Ovary (tissue), 9 donors: ENCODE results near the gene CABS1. TPM values are rescaled to one million over a fixed set of nuclear protein-coding genes. Genes with fewer than 3 reads are reported as not detected.

Experiments used
- DNase-seq, 5 donors: peaks; one replicate each; pipeline ENCODE4 v3.0.0-alpha.2; 2019 to 2020
- H3K27ac ChIP-seq, 2 donors: fragments of 200-600 bp; one replicate each; pipeline versions ENCODE4 v1.5.1 to v1.8.0; 2019 to 2022
- H3K27me3 ChIP-seq: fragments of 200-600 bp; one replicate; pipeline ENCODE4 v1.8.0; 2022
- H3K36me3 ChIP-seq: fragments of 200-600 bp; sonication (generic); one replicate; pipeline ENCODE4 v1.5.1; 2019
- H3K4me1 ChIP-seq: one replicate; pipeline ENCODE4 v1.8.1; 2013; ENCODE audit warnings: mild to moderate bottlenecking, moderate library complexity; ENCODE audit not compliant: insufficient read depth
- H3K4me3 ChIP-seq: fragments of 200-600 bp; sonication (generic); one replicate; pipeline ENCODE4 v1.5.1; 2017
- H3K9me3 ChIP-seq, 2 donors: fragments of 200-600 bp in 1 of 2; sonication (generic) in 1 of 2; one replicate each; pipeline versions ENCODE4 v1.5.1 to v1.8.1; 2013 to 2019; ENCODE audit warnings: mild to moderate bottlenecking in 1 of 2, moderate library complexity in 1 of 2
- EP300 ChIP-seq: sonication (generic); formaldehyde crosslinking; IDR thresholded peaks from one replicate; pipeline ENCODE4 v1.6.1; 2017; ENCODE audit warnings: antibody characterized with exemption
- POLR2A ChIP-seq: fragments of 450-650 bp; IDR thresholded peaks from one replicate; pipeline ENCODE4 v1.6.1; 2017; ENCODE audit warnings: antibody characterized with exemption, mild to moderate bottlenecking, moderate library complexity
- WGBS, 3 donors: extraction: QIAGEN DNeasy Blood & Tissue Kit in 1 of 3; methylation state at CpG; one replicate each; pipeline versions ENCODE4 v1.1.5 to v1.1.7; 2013 to 2017; 5-methylcytosine and 5-hydroxymethylcytosine counted together
- intact Hi-C, 4 donors: fragments of 100-400 bp; cut with DNase I; formaldehyde crosslinking; loops; one replicate each; pipeline versions ENCODE4 v1.11.0 to v1.15.1; 2022 to 2023
- polyA plus RNA-seq, 2 donors: library from polyadenylated mRNA; stranded (reverse); fragments of 200-250 nt in 1 of 2; fragments of 350-450 nt in 1 of 2; fragmentation: Illumina TruSeq in 1 of 2; extraction: RNeasy Lipid Tissue Mini Kit (QIAGEN cat#74804) in 1 of 2; gene quantifications; one replicate each; pipeline ENCODE4 v1.2.3, GENCODE V29; 2013 to 2014
- total RNA-seq, 7 donors: library from RNA; depleted of rRNA in 2 of 7; stranded (reverse); fragments of >200 nt in 2 of 7; fragmentation: NEBNext Ultra II Directional in 3 of 7; extraction: Animal tissue kit (Norgen Biotek cat#: 25700) in 3 of 7; gene quantifications; one replicate each; pipeline versions ENCODE4 v1.1.0 to v1.2.4, GENCODE V29; 2016 to 2023
- TF ChIP-seq, protein P1 (sequence below), 3 donors: fragments of 450-650 bp in 2 of 3; fragments of 200-600 bp in 1 of 3; IDR thresholded peaks; one replicate each; pipeline versions ENCODE4 v1.5.1 to v1.8.0; 2016 to 2022; ENCODE audit warnings: antibody characterized with exemption in 3 of 3, mild to moderate bottlenecking in 1 of 3
- donor health status: DM: no; HTN: no; CAD: no; lungs with moderate emphysema.
- donor health status: DM: no; HTN: no; CAD: no.
- donor health status: Bipolar disorder and iron deficiency.
- donor health status: DM: yes; HTN: yes; CAD: no.
- donor health status: DM: no; HTN: no; CAD: no.
- donor health status: DM: yes; HTN: yes; CAD: no.

The CABS1 gene
- total and polyA plus RNA-seq, 9 donors, result not detected

GRCh38 chr4:70364002-70364401, 29.2 kb downstream of the CABS1 start:
- no peaks in the 10 kb centered on the region for H3K36me3 ChIP-seq
- TF ChIP-seq, protein P1, sequence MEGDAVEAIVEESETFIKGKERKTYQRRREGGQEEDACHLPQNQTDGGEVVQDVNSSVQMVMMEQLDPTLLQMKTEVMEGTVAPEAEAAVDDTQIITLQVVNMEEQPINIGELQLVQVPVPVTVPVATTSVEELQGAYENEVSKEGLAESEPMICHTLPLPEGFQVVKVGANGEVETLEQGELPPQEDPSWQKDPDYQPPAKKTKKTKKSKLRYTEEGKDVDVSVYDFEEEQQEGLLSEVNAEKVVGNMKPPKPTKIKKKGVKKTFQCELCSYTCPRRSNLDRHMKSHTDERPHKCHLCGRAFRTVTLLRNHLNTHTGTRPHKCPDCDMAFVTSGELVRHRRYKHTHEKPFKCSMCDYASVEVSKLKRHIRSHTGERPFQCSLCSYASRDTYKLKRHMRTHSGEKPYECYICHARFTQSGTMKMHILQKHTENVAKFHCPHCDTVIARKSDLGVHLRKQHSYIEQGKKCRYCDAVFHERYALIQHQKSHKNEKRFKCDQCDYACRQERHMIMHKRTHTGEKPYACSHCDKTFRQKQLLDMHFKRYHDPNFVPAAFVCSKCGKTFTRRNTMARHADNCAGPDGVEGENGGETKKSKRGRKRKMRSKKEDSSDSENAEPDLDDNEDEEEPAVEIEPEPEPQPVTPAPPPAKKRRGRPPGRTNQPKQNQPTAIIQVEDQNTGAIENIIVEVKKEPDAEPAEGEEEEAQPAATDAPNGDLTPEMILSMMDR (IDR thresholded peaks at IDR 0.05), result no peak
- TF ChIP-seq POLR2A, result no peak
- TF ChIP-seq EP300, result no peak
- H3K27ac ChIP-seq, result no peak overlapping the region
- WGBS, 3 donors, result 62 to 82% (median 71%) methylated on average over 5 of the region's 5 CpGs
- no peaks in the 10 kb centered on the region for H3K9me3 ChIP-seq
- H3K4me1 ChIP-seq, result no peaks in the 10 kb centered on the region
- no peak overlapping the region for H3K4me3 ChIP-seq
- no peak for DNase-seq
- intact Hi-C loops, result no loop called here
- H3K27me3 ChIP-seq, result no peaks in the 10 kb centered on the region

DNA sequence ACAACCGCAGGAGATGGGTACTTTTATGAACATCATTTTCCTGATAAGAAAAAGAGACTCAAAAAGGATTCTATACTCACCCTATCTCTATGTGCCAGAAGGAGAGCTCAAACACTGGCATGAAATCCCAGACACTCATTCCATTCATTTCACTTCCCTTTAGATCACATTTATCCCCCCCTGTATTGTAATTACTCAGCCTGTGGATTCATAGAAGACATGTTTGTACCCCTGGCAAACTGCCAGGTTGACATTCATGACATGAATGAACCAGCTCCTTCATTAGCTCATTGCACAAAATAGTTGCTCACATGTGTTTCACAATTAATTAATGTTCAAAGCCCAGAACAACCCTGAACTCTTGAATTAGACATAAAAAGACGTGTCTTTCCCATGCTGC, 30.7 kb downstream of the CABS1 start:
- WGBS, 3 donors, result 48 to 66% (median 55%) methylated on average over 2 of the region's 2 CpGs
- intact Hi-C loops, result no loop called here

GRCh38 chr4:70367813-70368212, 33.0 kb downstream of the CABS1 start:
- TF ChIP-seq POLR2A, result no peak
- TF ChIP-seq, protein P1 (IDR thresholded peaks at IDR 0.05), result no peak
- no peak for TF ChIP-seq EP300
- H3K9me3 ChIP-seq, result no peaks in the 10 kb centered on the region
- H3K36me3 ChIP-seq, result no peaks in the 10 kb centered on the region
- no peak for DNase-seq
- no peaks in the 10 kb centered on the region for H3K4me1 ChIP-seq
- no peak overlapping the region for H3K4me3 ChIP-seq
- WGBS, 3 donors, result 88 to 94% (median 92%) methylated on average over 1 of the region's 1 CpG
- H3K27me3 ChIP-seq, result no peaks in the 10 kb centered on the region
- intact Hi-C loops, result no loop called here
- no peak overlapping the region for H3K27ac ChIP-seq

More for the DNA sequence above, 30.7 kb downstream of the CABS1 start:
- H3K4me3 ChIP-seq, result no peak overlapping the region
- H3K27ac ChIP-seq, result no peak overlapping the region
- H3K27me3 ChIP-seq, result no peaks in the 10 kb centered on the region
- H3K9me3 ChIP-seq, result no peaks in the 10 kb centered on the region
- no peaks in the 10 kb centered on the region for H3K36me3 ChIP-seq
- no peak for DNase-seq
- H3K4me1 ChIP-seq, result no peaks in the 10 kb centered on the region
- TF ChIP-seq POLR2A (no peak), EP300 (no peak)
- TF ChIP-seq, protein P1 (IDR thresholded peaks at IDR 0.05), result no peak

GRCh38 chr4:70371987-70372386, 37.2 kb downstream of the CABS1 start:
- 88 to 90% (median 89%) methylated on average over 4 of the region's 4 CpGs for WGBS, 3 donors
- DNase-seq, result no peak
- H3K27me3 ChIP-seq, result no peaks in the 10 kb centered on the region
- no peak overlapping the region for H3K27ac ChIP-seq
- H3K9me3 ChIP-seq, result no peaks in the 10 kb centered on the region
- intact Hi-C loops, result no loop called here
- H3K4me3 ChIP-seq, result no peak overlapping the region
- no peaks in the 10 kb centered on the region for H3K36me3 ChIP-seq
- TF ChIP-seq POLR2A (no peak), EP300 (no peak)
- TF ChIP-seq, protein P1 (IDR thresholded peaks at IDR 0.05), result no peak
- H3K4me1 ChIP-seq, result no peaks in the 10 kb centered on the region
